Measurements from ENCODE around the gene MRI1.
"Not testable (repeated sequence)": the region's sequence is repeated elsewhere in the genome, so short reads cannot be mapped to it uniquely, and the experiment has no call there.

Gene MRI1

DNA sequence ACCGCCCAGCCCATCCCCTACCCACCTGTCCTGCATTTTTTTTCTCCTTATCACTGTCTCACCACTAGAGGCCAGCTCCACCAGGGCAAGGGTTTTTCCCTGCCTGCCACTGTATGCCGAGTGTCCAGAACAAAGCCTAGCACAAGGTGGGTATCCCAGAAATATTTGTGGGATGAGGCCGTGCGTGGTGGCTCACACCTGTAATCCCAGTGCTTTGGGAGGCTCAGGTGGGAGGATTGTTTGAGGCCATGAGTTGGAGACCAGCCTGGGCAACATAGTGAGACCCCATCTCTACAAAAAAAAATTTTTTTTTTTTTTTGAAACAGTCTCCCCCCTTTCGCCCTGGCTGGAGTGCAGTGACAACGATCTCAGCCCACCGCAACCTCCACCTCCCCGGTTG lies 2.9 kb upstream of the MRI1 start:
- DNase-seq (ENCODE audit: low read depth) = no peak

DNA sequence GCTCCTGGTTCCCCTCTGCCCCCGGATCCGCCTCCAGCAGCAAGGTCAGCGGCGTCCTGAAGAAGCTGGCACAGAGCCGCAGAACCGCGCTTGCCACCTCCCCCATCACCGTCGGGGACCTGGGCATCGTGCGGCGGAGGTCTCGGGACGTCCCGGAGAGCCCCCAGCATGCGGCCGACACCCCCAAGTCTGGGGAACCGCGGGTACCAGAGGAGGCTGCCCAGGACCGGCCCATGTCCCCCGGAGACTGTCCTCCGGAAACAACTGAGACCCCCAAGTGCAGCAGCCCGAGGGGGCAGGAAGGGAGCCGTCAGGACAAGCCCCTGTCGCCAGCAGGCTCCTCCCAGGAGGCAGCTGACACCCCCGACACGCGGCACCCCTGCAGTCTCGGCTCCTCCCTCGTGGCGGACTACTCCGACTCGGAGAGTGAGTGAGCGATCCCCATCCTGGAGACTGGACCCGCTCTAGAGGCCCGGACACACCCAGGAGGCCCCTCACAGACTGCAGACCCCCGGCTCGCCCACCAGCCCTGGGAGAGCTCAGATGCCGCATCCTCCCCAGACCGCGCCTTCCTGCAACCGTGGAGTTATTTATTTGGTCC lies 1.6 kb upstream of the MRI1 start:
- no peak for DNase-seq (ENCODE audit: low read depth)

DNA sequence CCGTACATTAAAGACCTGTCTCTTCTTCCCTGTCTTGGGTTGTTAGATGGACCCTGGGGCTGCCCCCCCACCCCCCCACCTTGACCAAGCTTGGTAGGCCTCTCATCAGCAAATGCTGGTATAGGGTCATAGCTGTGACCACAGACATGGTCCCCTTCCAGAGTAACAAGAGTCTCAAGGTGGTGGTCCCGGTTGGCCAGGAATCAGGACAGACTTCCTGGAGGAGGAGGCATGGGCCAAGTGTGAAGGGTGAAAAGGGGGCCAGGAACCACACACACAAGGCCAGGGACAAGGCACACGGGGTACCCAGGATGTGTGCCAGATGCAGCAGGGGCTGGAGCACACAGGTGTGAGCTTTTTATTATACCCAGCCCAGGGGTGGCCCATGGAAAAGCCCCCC lies 1.1 kb upstream of the MRI1 start:
- DNase-seq (ENCODE audit: low read depth) = no peak

DNA sequence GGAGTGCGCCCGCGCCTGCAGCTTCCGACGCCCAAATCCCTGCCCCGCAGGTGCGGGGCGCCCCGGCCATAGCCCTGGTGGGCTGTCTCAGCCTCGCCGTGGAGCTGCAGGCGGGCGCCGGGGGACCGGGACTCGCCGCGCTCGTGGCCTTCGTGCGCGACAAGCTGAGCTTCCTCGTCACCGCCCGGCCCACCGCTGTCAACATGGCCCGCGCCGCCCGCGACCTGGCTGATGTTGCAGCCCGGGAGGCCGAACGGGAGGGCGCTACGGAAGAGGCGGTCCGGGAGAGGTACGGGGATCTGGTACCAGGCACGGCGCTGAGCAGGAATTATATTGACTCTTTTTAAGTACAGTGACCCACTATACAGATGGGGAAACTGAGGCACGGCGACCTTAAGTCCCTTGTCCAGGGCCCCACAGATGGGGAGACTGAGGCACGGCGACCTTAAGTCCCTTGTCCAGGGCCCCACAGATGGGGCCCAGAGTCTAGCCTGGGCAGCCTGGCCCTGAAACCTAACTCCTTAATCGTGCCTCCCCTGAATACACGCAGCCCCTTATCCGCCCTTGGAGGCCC lies 586 bp downstream of the MRI1 start:
- DNase-seq (ENCODE audit: low read depth) = peak; percentile 10

DNA sequence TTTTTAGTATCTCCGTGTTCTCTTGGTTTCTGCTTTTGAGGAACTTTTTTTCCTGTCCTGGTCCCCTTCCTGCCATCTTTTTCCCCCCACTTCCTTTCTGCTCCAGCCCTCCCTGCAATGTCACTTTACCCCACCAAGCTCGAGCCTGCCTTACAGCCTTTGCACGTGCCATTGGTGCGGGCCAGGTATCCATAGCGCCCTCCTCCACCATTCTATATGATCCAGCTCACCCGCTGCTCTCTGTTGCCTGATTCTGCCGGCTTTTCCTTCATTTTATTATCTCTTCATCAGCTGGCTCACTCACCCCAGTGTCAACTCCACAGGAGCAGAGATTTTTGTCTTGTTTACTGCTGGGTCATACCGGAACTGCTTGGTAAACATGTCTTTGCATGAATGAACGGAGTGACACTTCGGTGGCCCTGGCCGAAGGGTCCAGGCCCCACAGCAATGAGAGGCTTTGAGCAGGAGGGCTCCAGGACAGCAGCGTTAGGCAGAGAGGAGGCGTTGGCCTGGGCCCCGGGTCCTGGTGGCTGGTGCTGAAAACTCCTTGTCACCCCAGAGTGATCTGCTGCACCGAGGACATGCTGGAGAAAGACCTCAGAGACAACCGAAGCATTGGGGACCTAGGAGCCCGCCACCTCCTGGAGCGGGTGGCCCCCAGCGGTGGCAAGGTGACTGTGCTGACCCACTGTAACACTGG lies 1.2 kb downstream of the MRI1 start:
- no peak for DNase-seq (ENCODE audit: low read depth)

DNA sequence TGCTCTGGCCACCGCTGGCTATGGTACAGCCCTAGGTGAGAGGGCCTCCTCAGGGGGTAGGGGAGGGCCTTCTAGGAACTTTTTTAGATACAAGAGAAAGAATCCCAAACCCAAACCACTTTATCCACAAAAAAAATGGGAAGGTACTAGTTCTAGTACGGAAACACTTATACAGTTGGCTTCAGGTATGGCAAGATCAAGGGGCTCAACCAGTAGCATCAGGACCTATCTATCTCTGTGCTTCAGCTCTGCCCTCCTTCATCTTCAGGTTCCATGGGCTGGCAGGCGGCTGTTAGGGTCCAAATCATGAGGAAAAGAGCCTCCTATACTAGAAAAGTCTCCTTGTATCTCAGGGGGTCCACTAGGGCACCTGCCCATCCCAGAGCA lies 1.8 kb downstream of the MRI1 start:
- no peak for DNase-seq (ENCODE audit: low read depth)

DNA sequence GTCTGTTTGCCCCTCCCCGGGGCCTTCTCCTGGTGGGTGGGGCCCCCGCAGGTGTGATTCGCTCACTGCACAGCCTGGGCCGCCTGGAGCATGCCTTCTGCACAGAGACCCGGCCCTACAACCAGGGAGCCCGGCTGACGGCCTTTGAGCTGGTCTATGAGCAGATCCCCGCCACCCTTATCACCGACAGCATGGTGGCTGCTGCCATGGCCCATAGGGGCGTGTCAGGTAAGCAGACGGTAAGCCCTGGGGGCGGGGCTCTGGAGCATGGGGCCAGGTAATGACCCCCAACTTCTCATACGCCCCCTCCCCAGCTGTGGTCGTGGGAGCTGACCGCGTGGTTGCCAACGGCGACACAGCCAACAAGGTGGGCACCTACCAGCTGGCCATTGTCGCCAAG lies 4.2 kb downstream of the MRI1 start:
- DNase-seq (ENCODE audit: low read depth) = no peak

DNA sequence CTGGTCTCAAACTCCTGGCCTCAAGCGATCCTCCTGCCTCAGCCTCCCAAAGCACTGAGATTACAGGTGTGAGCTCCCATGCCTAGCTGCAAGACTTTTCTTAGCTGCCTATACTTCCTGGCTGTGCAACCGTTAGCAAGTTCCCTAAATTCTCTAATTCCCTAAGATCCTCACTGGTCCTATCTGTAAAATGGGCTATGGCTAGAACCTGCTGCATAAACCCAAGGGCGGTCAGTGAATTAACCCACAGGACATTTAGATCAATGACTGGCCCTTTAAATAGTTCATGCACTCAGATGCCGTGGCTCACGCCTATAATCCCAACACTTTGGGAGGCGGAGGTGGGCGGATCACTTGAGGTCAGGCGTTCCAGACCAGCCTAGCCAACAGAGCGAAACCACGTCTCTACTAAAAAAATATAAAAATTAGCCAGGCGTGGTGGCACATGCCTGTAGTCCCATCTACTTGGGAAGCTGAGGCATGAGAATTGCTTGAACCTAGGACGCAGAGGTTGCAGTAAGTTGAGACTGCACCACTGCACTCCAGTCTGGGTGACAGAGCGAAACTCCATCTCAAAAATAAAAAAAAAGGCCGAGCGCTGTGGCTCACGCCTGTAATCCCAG lies 5.8 kb downstream of the MRI1 start:
- DNase-seq (ENCODE audit: low read depth) = no peak

DNA sequence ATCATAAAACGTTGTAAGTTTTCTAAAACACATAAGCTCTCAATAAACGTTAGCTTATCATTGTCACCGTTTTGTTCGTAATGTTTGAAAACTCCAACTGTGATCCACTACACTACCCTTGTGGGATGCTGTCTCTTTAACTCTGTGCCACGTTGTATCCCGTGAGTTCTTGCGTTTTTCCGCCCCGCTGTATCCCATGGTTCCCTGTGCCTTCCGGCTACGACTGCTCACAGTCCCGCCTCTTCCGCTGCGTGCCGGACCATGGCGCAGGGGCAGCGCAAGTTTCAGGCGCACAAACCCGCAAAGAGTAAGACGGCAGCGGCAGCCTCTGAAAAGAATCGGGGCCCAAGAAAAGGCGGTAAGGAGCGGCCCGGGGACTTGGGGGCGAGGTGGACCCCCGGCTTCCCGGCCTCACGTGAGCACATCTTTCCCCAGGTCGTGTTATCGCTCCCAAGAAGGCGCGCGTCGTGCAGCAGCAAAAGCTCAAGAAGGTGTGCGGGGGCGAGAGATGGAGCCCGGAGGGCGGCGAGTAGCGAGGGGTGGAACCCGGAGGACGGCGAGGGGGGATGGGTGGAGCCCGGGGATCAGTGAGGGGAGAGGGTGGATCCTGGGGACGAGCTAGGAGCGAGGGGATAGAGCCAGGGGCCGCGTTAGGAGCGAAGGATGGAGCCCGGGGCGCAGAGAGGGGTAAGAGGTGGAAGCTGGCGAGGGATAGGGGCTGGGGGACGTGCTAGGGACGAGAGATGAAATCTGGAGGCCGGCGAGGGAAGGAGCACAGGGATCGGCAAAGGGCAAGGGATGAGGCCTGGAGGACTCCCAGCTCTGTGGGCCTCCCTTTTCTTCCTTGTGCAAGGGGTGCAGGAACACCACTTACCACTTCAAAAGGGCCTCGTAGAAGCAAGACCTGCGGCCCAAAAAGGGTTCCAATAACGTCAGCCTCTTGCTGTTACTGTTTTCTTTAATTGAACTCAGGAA lies 10.2 kb downstream of the MRI1 start, which contains the start of gene C19orf53:
Gene C19orf53, plus strand, starts transcription at position 240 of the 975 bp plus-strand sequence. Its CDS starts 22 bp downstream, at position 262.
- peak; percentile 79 for DNase-seq (ENCODE audit: low read depth)

DNA sequence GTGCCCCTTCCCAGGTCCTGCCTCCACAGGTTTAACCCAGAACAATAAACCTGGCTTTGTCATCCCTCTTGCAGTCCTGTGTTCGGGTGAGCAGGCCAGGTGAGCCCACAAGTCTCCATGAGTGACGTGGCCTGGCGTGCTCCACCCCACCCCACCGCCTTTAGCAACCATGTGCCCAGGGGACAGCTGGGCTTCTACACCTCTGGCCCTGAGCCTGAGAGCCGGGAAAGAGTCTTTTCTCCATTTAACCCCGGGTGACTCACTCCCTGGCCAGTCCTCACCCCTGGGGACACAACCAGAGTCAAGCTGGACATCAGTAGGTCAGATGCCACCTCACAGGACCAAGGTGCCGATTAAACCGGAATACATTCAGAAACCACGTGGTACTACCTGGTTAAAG lies 14.1 kb downstream of the MRI1 start:
- DNase-seq (ENCODE audit: low read depth) = no peak

DNA sequence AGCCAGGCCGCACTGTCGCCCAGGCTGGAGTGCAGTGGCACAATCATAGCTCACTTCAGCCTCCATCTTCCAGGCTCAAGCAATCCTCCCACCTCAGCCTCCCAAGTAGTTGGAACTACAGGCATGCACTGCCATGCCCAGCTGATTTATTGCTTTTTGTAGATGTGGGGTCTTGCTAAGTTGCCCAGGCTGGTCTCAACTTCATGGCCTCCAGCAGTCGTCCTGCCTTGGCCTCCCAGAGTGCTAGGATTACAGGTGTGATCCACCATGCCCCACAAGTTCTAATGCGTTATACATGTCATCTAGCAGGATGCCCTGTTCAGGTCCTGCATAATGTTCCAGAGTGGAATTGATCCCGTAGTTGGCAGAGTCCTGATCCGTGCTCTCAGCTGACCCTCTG lies 14.5 kb downstream of the MRI1 start:
- no peak for DNase-seq (ENCODE audit: low read depth)

DNA sequence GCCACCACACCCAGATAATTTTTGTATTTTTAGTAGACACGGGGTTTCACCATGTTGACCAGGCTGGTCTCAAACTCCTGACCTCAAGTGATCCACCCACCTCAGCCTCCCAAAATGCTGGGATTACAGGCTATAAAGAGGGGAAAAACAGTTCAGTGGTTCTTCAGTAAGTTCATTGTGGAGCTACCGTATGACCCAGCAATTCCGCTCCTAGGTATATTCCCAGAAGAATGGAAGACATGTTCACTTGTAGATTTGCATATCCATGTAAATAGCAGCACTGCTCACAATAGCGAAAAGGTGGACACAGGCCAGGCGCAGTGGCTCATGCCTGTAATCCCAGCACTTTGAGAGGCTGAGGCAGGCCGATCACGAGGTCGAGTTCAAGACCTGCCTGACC lies 15.5 kb downstream of the MRI1 start:
- DNase-seq (ENCODE audit: low read depth) = not testable (repeated sequence)

DNA sequence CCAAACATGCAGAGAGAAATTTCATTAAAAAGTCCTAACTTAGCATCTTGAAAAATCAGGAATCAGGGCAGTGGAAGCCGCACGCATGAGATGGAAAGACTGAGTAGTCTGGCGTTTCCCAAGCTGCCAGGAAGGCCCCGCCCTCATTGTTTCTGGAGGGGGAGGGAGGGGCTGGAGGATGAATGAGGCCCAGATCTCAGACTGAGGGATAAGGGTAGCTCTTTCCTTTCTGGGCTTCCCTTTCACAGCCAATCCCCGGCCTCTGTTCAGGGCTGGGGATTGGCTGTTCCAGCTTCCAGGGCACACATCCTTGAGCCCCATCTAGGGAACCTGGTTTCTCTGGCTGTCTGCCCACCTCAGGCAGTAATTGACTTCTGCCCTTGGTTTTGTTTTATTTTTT lies 17.2 kb downstream of the MRI1 start:
- DNase-seq (ENCODE audit: low read depth) = no peak

DNA sequence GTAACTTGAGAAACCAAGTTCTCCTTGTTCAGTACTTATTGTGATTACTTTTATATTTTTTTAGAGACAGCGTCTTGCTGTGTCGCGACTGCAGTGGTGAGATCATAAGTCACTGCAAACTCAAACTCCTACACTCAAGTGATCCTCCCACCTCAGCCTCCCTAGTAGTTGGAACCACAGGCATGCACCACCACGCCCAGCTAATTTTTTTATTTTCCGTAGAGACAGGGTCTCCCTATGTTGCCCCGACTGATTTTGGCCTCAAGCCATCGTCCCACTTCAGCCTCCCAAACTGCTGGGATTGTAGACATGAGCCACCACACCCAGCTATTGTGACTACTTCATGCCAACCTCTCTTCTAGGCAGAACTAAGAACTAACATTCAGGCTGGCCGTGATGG lies 18.2 kb downstream of the MRI1 start:
- DNase-seq (ENCODE audit: low read depth) = no peak

DNA sequence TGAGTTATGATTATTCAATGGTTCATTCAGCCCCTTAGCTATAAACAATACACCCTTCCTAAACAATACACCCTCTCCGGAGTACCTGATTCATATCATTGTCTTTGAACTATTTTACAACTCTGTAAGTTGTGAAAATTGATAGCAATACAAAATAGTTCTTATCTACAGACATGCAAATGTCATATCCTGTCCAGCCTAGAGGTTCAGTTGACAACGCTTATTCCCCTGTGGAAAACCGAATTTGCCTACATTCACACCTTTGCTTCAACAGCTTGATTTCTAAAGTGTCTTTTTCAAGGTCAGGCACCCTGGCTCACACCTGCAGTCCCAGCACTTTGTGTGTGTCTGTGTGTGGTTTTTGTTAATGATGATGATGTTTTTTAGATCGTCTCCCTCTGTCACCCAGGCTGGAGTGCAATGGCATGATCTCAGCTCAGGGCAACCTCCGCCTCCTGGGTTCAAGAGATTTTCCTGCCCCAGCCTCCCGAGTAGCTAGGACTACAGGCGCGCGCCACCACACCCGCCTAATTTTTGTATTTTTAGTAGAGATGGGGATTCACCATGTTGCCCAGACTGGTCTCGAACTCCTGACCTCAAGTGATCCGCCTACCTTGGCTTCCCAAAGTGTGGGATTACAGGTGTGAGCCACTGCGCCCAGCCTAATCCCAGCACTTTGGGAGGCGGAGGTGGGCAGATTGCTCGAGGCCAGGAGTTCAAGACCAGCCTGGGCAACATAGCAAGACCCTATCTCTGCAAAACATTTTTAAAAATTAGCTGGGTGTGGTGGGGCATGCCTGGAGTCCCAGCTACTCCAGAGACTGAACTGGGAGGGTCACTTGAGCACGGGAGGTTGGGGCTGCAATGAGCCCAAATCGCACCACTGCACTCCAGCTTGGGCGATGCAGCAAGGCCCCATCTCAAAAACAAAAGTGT lies 19.5 kb downstream of the MRI1 start:
- no peak for DNase-seq (ENCODE audit: low read depth)

DNA sequence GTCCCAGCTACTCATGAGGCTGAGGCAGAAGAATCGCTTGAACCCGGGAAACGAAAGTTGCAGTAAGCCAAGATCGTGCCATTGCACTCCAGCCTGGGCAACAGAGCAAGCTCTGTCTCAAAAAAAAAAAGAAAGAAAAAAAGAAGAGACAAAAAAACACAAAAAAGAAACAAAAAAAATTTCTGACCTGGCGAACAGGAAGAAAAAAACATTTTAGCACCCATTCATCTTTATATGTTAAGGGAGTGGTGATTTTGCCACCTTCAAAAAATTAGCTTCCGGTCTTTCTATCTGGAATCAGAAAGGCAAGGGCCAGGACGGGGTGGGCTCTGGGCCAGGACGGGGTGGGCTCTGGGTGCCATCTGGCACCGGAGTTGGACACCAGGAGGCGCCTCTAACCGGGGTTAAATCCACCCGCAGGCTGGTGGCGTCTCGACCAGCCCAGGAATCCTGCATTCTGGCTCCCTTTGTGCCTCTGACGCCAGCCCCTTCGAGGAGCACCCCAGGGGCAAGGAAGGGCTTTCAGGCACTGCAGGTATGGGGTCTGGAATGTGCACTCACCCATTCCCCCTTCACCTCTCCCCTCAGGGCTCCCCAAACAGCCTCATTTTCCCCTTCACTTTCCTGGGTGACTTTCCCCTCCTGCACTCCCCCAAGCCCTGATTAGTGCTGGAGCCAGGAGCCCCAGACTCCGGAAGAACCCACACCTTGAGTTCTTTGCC lies 20.6 kb downstream of the MRI1 start:
- peak; percentile 62 for DNase-seq (ENCODE audit: low read depth)

DNA sequence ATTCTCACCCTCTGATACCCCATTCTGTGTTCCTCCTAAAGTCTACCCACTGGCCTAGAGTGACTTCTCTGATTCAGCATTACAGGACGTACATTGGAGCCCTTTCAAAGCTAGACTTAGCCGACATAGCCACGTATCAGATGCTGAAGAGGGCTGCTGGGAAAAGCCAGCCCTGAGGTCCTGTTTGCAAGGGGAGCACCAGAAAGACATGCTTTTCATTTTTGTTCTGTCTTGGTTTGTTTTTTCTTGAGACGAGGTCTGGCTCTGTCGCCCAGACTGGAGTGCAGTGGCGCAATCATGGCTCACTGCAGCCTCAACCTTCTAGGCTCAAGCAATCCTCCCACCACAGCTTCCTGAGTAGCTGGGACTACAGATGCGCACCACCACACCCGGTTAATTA lies 24.7 kb downstream of the MRI1 start:
- DNase-seq (ENCODE audit: low read depth) = no peak

DNA sequence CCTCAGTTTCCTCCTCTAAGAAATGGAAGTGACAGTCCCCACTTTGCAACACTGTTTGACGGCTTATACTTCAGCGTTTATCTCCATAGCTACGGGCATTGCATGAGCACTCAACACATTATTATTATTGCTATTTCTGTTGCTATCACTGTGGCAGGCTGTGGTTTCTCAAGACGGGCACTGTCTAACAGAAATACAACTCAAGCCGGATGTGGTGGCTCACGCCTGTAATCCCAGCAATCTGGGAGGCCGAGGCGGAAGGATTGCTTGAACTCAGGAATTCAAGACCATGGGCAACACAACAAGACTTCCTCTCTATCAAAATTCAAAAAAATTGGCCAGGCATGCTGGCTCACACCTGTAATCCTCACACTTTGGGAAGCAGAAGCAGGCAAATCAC lies 26.0 kb downstream of the MRI1 start:
- no peak for DNase-seq (ENCODE audit: low read depth)

DNA sequence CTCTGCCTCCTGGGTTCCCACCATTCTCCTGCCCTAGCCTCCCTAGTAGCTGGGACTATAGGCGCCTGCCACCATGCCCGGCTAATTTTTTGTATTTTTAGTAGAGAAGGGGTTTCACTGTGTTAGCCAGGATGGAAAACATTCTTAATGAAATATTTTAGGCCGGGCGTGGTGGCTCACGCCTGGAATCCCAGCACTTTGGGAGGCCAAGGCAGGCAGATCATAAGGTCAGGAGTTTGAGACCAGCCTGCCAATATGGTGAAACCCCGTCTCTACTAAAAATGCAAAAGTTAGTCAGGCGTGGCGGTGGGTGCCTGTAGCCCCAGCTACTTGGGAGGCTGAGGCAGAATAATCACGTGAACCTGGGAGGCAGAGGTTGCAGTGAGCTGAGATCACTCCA lies 29.0 kb downstream of the MRI1 start:
- DNase-seq (ENCODE audit: low read depth) = not testable (repeated sequence)

DNA sequence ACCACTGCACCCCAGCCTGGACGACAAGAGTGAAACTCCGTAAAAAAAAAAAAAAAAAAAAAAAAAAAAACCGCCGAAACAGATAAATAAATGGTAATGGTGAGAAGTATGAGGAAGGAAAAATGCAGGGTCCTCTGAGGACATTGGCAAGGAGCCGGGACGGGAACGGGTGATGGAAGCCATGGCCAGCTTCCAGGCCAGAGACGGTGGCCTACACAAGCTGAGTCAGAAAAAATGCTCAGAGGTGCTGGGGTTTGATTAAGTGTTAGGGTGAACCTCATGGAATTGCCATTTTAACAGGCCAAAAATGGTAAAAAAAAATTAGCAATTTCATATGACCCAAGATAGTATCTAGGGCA lies 30.1 kb downstream of the MRI1 start:
- no peak for DNase-seq (ENCODE audit: low read depth)

All from activated T-helper 1 cell treated with Interleukin-2 at 50 U/mL for 16 hours (primary cell).